ENCODE results near the gene C20orf96.

DNA sequence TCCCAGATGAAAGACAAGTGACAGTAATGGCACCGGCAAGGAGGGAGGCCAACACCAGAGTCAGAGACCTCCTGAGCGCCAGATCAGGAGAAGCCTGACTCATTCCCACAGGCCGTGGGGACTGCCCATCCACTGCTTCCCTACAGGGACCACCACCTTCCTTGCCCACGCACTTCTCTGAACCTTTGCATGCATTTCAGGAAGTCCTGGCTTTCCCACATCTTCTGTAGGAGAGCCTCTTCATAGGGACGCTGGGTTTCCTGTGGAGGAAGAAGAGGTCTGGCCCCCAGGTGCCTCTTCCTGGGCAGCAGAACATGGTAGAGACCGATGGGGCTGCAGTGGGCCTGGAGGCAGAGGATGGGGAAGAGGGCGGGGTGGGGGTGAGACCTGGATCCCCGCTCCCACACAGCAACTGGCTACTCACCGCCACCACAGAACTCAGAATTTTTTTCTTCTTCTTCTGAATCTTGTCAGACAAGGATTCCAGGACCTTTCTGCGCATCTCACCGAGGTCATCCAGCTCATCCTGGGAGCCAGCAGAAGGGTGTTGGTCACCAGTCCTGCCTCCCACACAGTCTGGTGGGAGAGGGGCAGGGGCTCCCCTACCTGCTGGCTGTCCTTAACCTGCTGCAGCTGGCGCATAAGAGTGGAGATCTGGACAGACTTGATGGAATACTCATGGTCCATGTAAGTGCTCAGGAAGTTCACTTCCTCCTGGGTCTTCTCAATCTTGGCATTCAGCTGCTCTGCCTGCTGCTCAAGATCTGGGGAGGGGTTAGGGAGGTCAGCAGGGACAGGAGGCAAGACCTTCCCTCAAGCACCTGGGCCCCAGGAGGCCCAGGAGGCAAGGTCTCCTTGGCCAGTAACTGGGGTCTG lies 13.7 kb downstream of the C20orf96 start:
- TF ChIP-seq, protein P1, sequence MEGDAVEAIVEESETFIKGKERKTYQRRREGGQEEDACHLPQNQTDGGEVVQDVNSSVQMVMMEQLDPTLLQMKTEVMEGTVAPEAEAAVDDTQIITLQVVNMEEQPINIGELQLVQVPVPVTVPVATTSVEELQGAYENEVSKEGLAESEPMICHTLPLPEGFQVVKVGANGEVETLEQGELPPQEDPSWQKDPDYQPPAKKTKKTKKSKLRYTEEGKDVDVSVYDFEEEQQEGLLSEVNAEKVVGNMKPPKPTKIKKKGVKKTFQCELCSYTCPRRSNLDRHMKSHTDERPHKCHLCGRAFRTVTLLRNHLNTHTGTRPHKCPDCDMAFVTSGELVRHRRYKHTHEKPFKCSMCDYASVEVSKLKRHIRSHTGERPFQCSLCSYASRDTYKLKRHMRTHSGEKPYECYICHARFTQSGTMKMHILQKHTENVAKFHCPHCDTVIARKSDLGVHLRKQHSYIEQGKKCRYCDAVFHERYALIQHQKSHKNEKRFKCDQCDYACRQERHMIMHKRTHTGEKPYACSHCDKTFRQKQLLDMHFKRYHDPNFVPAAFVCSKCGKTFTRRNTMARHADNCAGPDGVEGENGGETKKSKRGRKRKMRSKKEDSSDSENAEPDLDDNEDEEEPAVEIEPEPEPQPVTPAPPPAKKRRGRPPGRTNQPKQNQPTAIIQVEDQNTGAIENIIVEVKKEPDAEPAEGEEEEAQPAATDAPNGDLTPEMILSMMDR (IDR thresholded peaks at IDR 0.05): no peak
- no peak for TF ChIP-seq POLR2A (IDR thresholded peaks at IDR 0.05)

Data from thyroid gland (tissue), 4 donors.